NCI-H526 treated with DMSO at 0.1 percent for 48 hours (cell line): ENCODE data around the gene NUP210.

Source experiments
- DNase-seq: peaks from one replicate; lab custom pipeline; 2025; lab: John Stamatoyannopoulos, UW

NUP210 gene

GRCh38 chr3:13375464-13375863 lies 44.7 kb downstream of the NUP210 start:
- no peak for DNase-seq

- no peak for DNase-seq
Measured at GRCh38 chr3:13373975-13374586, 46.0 kb downstream of the NUP210 start.

- no peak for DNase-seq
Measured at GRCh38 chr3:13372656-13373055, 47.5 kb downstream of the NUP210 start.

GRCh38 chr3:13372126-13372525 lies 48.0 kb downstream of the NUP210 start:
- DNase-seq: no peak

- no peak for DNase-seq
Measured at GRCh38 chr3:13371100-13372075, 48.7 kb downstream of the NUP210 start.

- DNase-seq: no peak
Measured at GRCh38 chr3:13370609-13371008, 49.5 kb downstream of the NUP210 start.

GRCh38 chr3:13370055-13370454 lies 50.1 kb downstream of the NUP210 start:
- no peak for DNase-seq

- no peak for DNase-seq
Measured at GRCh38 chr3:13368834-13369233, 51.3 kb downstream of the NUP210 start.

- no peak for DNase-seq
Measured at GRCh38 chr3:13367728-13368127, 52.4 kb downstream of the NUP210 start.

GRCh38 chr3:13365390-13366379 lies 54.4 kb downstream of the NUP210 start:
- peak; percentile 12 for DNase-seq

- DNase-seq: no peak
Measured at GRCh38 chr3:13364602-13365271, 55.4 kb downstream of the NUP210 start.

- no peak for DNase-seq
Measured at GRCh38 chr3:13362551-13362950, 57.6 kb downstream of the NUP210 start.

- DNase-seq: no peak
Measured at GRCh38 chr3:13359916-13360315, 60.2 kb downstream of the NUP210 start.

GRCh38 chr3:13358643-13359042 lies 61.5 kb downstream of the NUP210 start:
- no peak for DNase-seq

GRCh38 chr3:13358051-13358450 lies 62.1 kb downstream of the NUP210 start:
- DNase-seq: no peak

- no peak for DNase-seq
Measured at GRCh38 chr3:13357074-13357473, 63.0 kb downstream of the NUP210 start.

- DNase-seq: no peak
Measured at GRCh38 chr3:13353936-13354542, 66.1 kb downstream of the NUP210 start.

GRCh38 chr3:13353506-13353905 lies 66.6 kb downstream of the NUP210 start:
- no peak for DNase-seq

GRCh38 chr3:13352621-13353131 lies 67.4 kb downstream of the NUP210 start:
- DNase-seq: no peak

GRCh38 chr3:13349823-13350222 lies 70.3 kb downstream of the NUP210 start:
- no peak for DNase-seq
